Pancreas (tissue), 10 donors: Measurements from ENCODE around the gene GRIK1. TPM values are rescaled to one million over a fixed set of nuclear protein-coding genes. Genes with fewer than 3 reads are reported as not detected.

Experiments
- ATAC-seq, 4 donors: fragments of 200-7000 bp; cut with Tn5 transposase; one replicate each; pipeline versions ENCODE4 v1.8.0 to v1.9.1; 2020; ENCODE audit warnings: mild to moderate bottlenecking in 4 of 4, moderate library complexity in 4 of 4
- DNase-seq, 6 donors: peaks; one replicate each; pipeline ENCODE4 v3.0.0-alpha.2; 2020
- FAIRE-seq: peaks from 2 replicates; lab custom pipeline; 2012; peaks lifted over from hg19 to GRCh38; lab: Jason Lieb, UNC
- H3K27ac ChIP-seq, 4 donors: fragments of 200-600 bp; sonication (generic); 1 replicate in 3 of 4; 2 replicates in 1 of 4; pipeline versions ENCODE4 v1.5.0 to v1.8.0; 2020
- H3K27me3 ChIP-seq, 4 donors: fragments of 200-600 bp; one replicate each; pipeline ENCODE4 v1.8.0; 2021
- H3K36me3 ChIP-seq, 3 donors: fragments of 200-600 bp; sonication (generic) in 1 of 3; one replicate each; pipeline versions ENCODE4 v1.5.0 to v1.8.0; 2020 to 2021
- H3K4me1 ChIP-seq, 3 donors: fragments of 200-600 bp; one replicate each; pipeline ENCODE4 v1.8.0; 2021
- H3K4me3 ChIP-seq, 4 donors: fragments of 200-600 bp; sonication (generic) in 2 of 4; one replicate each; pipeline versions ENCODE4 v1.5.0 to v1.8.0; 2020 to 2021
- H3K9me3 ChIP-seq, 4 donors: fragments of 200-600 bp; one replicate each; pipeline ENCODE4 v1.8.0; 2021
- CTCF ChIP-seq, 4 donors: fragments of 200-600 bp; sonication (generic) in 3 of 4; IDR thresholded peaks; one replicate each; pipeline versions ENCODE4 v1.5.0 to v1.8.0; 2021; ENCODE audit warnings: antibody characterized with exemption in 4 of 4
- WGBS, 2 donors: extraction: QIAGEN DNeasy Blood & Tissue Kit; methylation state at CpG; one replicate each; pipeline ENCODE4 v1.1.7; 2013; 5-methylcytosine and 5-hydroxymethylcytosine counted together
- intact Hi-C, 3 donors: fragments of 100-400 bp; cut with DNase I; formaldehyde crosslinking; loops; one replicate each; pipeline versions ENCODE4 v1.11.1 to v1.14.2; 2022
- polyA plus RNA-seq, 2 donors: library from polyadenylated mRNA; stranded (reverse); fragments of 200-250 nt; gene quantifications; one replicate each; pipeline ENCODE4 v1.2.3, GENCODE V29; 2013
- total RNA-seq, 6 donors: library from RNA; stranded (reverse); fragmentation: NEBNext Ultra II Directional in 4 of 6; extraction: Animal tissue kit (Norgen Biotek cat#: 25700) in 4 of 6; gene quantifications; one replicate each; pipeline versions ENCODE4 v1.2.1 to v1.2.4, GENCODE V29; 2021 to 2023
- donor health status: healthy with polysubstance abuse.
- donor health status: DM: no; HTN: no; CAD: no; lungs with moderate emphysema.
- donor health status: DM: no; HTN: no; CAD: no.
- donor health status: control.
- donor health status: control.
- donor health status: Bipolar disorder and iron deficiency.
- donor health status: DM: yes; HTN: yes; CAD: no.
- donor health status: DM: no; HTN: no; CAD: no.
- donor health status: DM: no; HTN: no; CAD: no.
- donor health status: DM: yes; HTN: yes; CAD: no.

The GRIK1 gene
- total and polyA plus RNA-seq, 8 donors, result 0.02 to 0.09 (median 0.08) TPM; not detected in 5

- Histone ChIP-seq H3K4me1 (no peaks in the 10 kb centered on the region), H3K9me3 (no peaks in the 10 kb centered on the region), H3K4me3 (no peak overlapping the region), H3K27me3 (peaks cover 0 to 7% (median 2%) of the 10 kb centered on the region in 4 donors), H3K27ac (no peak overlapping the region), H3K36me3 (no peaks in the 10 kb centered on the region)
- intact Hi-C loops, result no loop called here
- FAIRE-seq (no peak), ATAC-seq (no peak), DNase-seq (no peak)
- no peak for TF ChIP-seq CTCF (IDR thresholded peaks at IDR 0.05)
- WGBS, 2 donors, result 94 to 96% methylated on average over 1 of the region's 1 CpG
Observed at GRCh38 chr21:29942034-29942433, 2.2 kb upstream of the GRIK1 start.

- ATAC-seq (no peak), DNase-seq (no peak), FAIRE-seq (no peak)
- TF ChIP-seq CTCF (IDR thresholded peaks at IDR 0.05), result no peak
- Histone ChIP-seq H3K4me3 (no peak overlapping the region), H3K27ac (no peak overlapping the region), H3K4me1 (no peaks in the 10 kb centered on the region), H3K9me3 (no peaks in the 10 kb centered on the region), H3K27me3 (peaks cover 0 to 7% (median 2%) of the 10 kb centered on the region in 4 donors), H3K36me3 (no peaks in the 10 kb centered on the region)
- WGBS, 2 donors, result 69 to 72% methylated on average over 2 of the region's 2 CpGs
- intact Hi-C loops, result no loop called here
Observed at GRCh38 chr21:29940991-29941390, 1.2 kb upstream of the GRIK1 start.

DNA sequence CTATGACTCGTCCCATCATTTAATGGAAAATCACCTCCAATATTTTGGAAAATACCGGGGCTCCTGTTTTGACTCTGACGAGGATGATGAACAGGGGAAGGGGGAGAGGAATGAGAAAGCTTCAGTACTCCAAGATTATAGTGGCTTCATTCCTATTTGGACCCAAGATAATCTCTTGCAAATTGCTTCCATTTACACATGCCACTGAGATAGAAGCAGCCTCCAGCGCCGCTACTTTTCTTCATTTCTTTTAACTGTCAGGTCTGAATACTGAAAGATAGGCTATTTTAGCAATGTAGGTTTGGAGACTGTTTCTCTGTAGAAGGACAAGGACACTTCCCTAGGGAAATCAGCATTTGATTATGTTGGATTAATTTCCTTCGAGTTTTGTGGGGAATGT is 565 bp upstream of the GRIK1 start:
- Histone ChIP-seq H3K27me3 (peaks cover 0 to 7% (median 2%) of the 10 kb centered on the region in 4 donors), H3K36me3 (no peaks in the 10 kb centered on the region), H3K4me3 (peak overlapping the region in 1 of 4 donors; percentile 43), H3K4me1 (no peaks in the 10 kb centered on the region), H3K9me3 (no peaks in the 10 kb centered on the region), H3K27ac (no peak overlapping the region)
- WGBS, 2 donors, result 17 to 19% methylated on average over 6 of the region's 6 CpGs
- no peak for DNase-seq
- ATAC-seq, result no peak
- intact Hi-C loops, result no loop called here
- TF ChIP-seq CTCF (IDR thresholded peaks at IDR 0.05), result no peak
- no peak for FAIRE-seq

DNA sequence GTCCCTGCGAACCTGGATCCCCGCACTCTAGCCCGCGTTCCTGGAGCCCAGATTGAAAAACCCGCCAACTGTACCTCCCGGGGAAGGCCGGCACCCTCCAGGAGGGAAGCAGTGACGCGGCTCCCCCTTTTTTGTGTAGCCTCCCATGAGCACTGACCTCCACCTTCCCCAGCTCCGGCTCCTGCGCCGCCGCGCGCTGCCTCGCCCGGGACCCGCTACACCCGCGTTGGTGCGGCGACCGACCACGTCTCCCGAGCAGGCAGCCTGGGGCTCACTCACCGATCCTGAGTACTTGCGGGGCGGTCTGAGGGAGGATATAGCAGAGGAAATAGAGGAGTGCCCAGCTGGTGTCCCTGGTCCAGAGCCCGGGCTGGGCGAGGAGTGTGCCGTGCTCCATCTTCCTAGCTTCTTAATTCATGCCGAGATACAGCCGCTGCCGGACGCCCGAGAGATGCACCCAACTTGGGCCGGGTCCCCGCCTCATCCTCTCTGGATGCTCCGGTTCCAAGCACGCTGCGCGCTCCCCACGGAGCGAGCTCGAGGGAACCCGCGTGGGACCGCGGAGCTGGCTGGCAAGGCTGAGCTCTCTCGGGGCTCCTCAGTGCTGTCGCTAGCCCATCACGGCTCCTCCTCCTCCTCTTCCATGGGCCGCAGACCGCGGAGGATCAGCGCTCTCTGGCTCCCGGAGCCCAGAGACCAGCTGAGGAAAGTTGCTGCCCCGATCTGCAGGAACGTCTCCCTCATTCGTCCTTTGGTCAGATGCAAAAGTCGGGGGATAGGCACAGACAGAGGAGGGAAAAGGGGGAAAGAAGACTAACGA is 482 bp downstream of the GRIK1 start:
- Histone ChIP-seq H3K4me1 (no peaks in the 10 kb centered on the region), H3K27ac (no peak overlapping the region), H3K27me3 (peaks cover 0 to 7% (median 2%) of the 10 kb centered on the region in 4 donors), H3K4me3 (peak overlapping the region in 3 of 4 donors; percentile 13 to 43 (median 35)), H3K36me3 (no peaks in the 10 kb centered on the region), H3K9me3 (no peaks in the 10 kb centered on the region)
- 1% methylated on average over 53 to 62 of the region's 62 CpGs for WGBS, 2 donors
- intact Hi-C loops, result no loop called here
- FAIRE-seq (no peak), ATAC-seq (peak; percentile 49 to 64 (median 60)), DNase-seq (peak in 3 of 6 donors; percentile 23 to 65 (median 64))
- TF ChIP-seq CTCF (IDR thresholded peaks at IDR 0.05), result no peak

DNA sequence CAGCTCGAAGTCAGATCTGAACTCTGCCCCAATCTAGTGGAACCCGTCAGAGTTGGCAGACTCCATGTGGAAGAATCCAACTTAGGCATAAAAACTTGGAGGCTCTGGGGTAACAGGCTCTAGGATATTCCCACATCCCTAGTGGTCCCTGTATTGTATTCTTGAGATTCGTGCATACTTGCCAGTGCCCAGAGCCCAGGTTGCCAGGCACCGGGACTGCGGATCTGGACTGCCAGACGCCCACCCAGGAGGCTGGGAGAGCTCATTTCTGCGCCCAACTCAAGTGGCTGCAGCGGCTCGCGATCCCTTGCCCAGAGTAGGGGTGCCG is 1.1 kb downstream of the GRIK1 start:
- peak overlapping the region in 1 of 4 donors; percentile 43 for H3K4me3 ChIP-seq
- WGBS, 2 donors, result 10 to 16% methylated on average over 11 of the region's 11 CpGs
- FAIRE-seq, result no peak

More for the DNA sequence above, 1.1 kb downstream of the GRIK1 start:
- H3K36me3 ChIP-seq, result no peaks in the 10 kb centered on the region
- H3K4me1 ChIP-seq, result no peaks in the 10 kb centered on the region
- no peak overlapping the region for H3K27ac ChIP-seq
- H3K9me3 ChIP-seq, result no peaks in the 10 kb centered on the region
- ATAC-seq (peak in 1 of 4 donors; percentile 15), DNase-seq (no peak)
- intact Hi-C loops, result no loop called here
- no peak for TF ChIP-seq CTCF (IDR thresholded peaks at IDR 0.05)
- H3K27me3 ChIP-seq, result peaks cover 0 to 7% (median 2%) of the 10 kb centered on the region in 4 donors
